GM06990 (cell line): ENCODE measurements around the gene HMGA1.

ENCODE experiments used
- DNase-seq: peaks from one replicate; pipeline ENCODE4 v3.0.0-alpha.2; 2011; ENCODE audit not compliant: insufficient read length; ENCODE audit errors: extremely low read depth
- H3K27me3 ChIP-seq: replicated peaks from 2 replicates; pipeline ENCODE4 v1.6.0; 2011; ENCODE audit warnings: low read length; ENCODE audit not compliant: control insufficient read depth, insufficient read depth
- H3K36me3 ChIP-seq: 2 replicates; pipeline ENCODE4 v1.5.1; 2011; ENCODE audit warnings: low read length; ENCODE audit not compliant: control insufficient read depth, insufficient read depth
- H3K4me3 ChIP-seq: replicated peaks from 2 replicates; pipeline ENCODE4 v1.5.1; 2011; ENCODE audit warnings: low read depth, mild to moderate bottlenecking, control low read depth, low read length
- TF ChIP-seq, protein P1 (sequence below): IDR thresholded peaks from 2 replicates; pipeline ENCODE4 v1.5.1; 2011; ENCODE audit warnings: low read length, control low read depth, mild to moderate bottlenecking, inconsistent platforms; ENCODE audit not compliant: insufficient read depth, poor library complexity, severe bottlenecking

The HMGA1 gene

GRCh38 chr6:34288581-34288980 lies 51.9 kb downstream of the HMGA1 start:
- no peak for DNase-seq
- H3K27me3 ChIP-seq = no peaks in the 10 kb centered on the region
- peaks cover 7% of the 10 kb centered on the region for H3K36me3 ChIP-seq
- TF ChIP-seq, protein P1, sequence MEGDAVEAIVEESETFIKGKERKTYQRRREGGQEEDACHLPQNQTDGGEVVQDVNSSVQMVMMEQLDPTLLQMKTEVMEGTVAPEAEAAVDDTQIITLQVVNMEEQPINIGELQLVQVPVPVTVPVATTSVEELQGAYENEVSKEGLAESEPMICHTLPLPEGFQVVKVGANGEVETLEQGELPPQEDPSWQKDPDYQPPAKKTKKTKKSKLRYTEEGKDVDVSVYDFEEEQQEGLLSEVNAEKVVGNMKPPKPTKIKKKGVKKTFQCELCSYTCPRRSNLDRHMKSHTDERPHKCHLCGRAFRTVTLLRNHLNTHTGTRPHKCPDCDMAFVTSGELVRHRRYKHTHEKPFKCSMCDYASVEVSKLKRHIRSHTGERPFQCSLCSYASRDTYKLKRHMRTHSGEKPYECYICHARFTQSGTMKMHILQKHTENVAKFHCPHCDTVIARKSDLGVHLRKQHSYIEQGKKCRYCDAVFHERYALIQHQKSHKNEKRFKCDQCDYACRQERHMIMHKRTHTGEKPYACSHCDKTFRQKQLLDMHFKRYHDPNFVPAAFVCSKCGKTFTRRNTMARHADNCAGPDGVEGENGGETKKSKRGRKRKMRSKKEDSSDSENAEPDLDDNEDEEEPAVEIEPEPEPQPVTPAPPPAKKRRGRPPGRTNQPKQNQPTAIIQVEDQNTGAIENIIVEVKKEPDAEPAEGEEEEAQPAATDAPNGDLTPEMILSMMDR = no peak
- no peak overlapping the region for H3K4me3 ChIP-seq

DNA sequence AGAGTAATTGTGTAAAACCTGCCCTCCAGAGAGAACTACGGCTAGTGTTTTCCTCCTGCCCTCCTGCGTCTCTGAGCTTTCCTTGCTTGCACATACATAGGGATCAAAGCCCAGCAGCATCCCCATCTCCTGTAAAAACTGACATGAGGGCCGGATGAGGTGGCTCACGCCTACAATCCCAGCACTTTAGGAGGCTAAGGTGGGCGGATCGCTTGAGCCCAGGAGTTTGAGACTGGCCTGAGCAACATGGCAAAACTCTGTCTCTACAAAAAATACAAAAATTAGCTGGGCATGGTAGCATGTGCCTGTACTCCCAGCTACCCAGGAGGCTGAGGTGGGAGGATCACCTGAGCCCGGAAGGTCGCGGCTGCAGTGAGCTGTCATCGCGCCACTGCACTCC lies 52.5 kb downstream of the HMGA1 start:
- Histone ChIP-seq H3K27me3 (no peaks in the 10 kb centered on the region), H3K36me3 (peaks cover 7% of the 10 kb centered on the region), H3K4me3 (no peak overlapping the region)
- no peak for DNase-seq
- TF ChIP-seq, protein P1 = no peak

DNA sequence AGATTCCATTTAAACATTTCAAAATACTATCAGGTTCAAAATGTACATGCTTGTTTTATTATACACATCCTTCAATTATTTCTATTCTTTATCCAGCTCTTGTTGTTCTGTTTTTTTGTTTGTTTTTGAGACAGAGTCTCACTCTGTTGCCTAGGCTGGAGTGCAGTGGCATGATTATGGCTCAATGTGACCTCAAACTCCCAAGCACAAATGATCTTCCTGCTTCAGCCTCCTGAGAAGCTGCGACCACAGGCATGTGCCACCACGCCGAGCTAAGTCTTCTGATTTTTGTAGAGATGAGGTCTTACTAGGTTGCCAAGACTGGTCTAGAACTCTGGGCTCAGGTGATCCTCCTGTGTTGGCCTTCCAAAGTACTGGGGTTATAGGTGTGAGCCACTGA lies 56.3 kb downstream of the HMGA1 start:
- no peak for DNase-seq
- TF ChIP-seq, protein P1 = no peak
- no peaks in the 10 kb centered on the region for H3K27me3 ChIP-seq
- no peak overlapping the region for H3K4me3 ChIP-seq
- peaks cover 5% of the 10 kb centered on the region for H3K36me3 ChIP-seq

- TF ChIP-seq, protein P1 = no peak
- Histone ChIP-seq H3K27me3 (no peaks in the 10 kb centered on the region), H3K4me3 (peak overlapping the region; percentile 20), H3K36me3 (peaks cover 5% of the 10 kb centered on the region)
- peak; percentile 61 for DNase-seq
Observed at GRCh38 chr6:34295721-34296120, 59.0 kb downstream of the HMGA1 start.
